Neuronal stem cell (in vitro differentiated cells): ENCODE measurements around the gene ARHGAP25.
A peak's percentile ranks its signal among the peaks of the same experiment; 100 is the strongest.

Source experiments
- DNase-seq: peaks from one replicate; pipeline ENCODE4 v3.0.0-alpha.2; 2013; ENCODE audit warnings: low spot score
- H2AFZ ChIP-seq: one replicate; pipeline ENCODE4 v1.6.1; 2013; ENCODE audit warnings: mild to moderate bottlenecking, low read length, inconsistent platforms
- H2AK5ac ChIP-seq: 2 replicates; pipeline ENCODE4 v1.6.1; 2013; ENCODE audit warnings: low read depth, mild to moderate bottlenecking, inconsistent platforms, low read length, moderate library complexity, mixed read lengths
- H2BK120ac ChIP-seq: 2 replicates; pipeline ENCODE4 v1.6.1; 2013; ENCODE audit warnings: low read depth, mild to moderate bottlenecking, inconsistent platforms, low read length, moderate library complexity, mixed read lengths
- H2BK12ac ChIP-seq: one replicate; pipeline ENCODE4 v1.6.1; 2013; ENCODE audit warnings: low read length, inconsistent platforms
- H2BK15ac ChIP-seq: 2 replicates; pipeline ENCODE4 v1.6.1; 2013; ENCODE audit warnings: mild to moderate bottlenecking, low read length, inconsistent platforms, mixed read lengths
- H2BK5ac ChIP-seq: one replicate; pipeline ENCODE4 v1.6.1; 2013; ENCODE audit warnings: inconsistent platforms, mild to moderate bottlenecking, low read length, moderate library complexity
- H3K14ac ChIP-seq: one replicate; pipeline ENCODE4 v1.6.1; 2013; ENCODE audit warnings: low read length, inconsistent platforms
- H3K18ac ChIP-seq: 2 replicates; pipeline ENCODE4 v1.6.1; 2013; ENCODE audit warnings: low read length, inconsistent platforms
- H3K23ac ChIP-seq: 2 replicates; pipeline ENCODE4 v1.6.1; 2013; ENCODE audit warnings: low read depth, mild to moderate bottlenecking, mixed read lengths, low read length, inconsistent platforms; ENCODE audit not compliant: poor library complexity
- H3K27ac ChIP-seq: replicated peaks from 3 replicates; pipeline ENCODE4 v1.5.1; 2013; ENCODE audit warnings: low read length, inconsistent platforms
- H3K27me3 ChIP-seq, 3 experiments: 2 replicates each; pipeline ENCODE4 v1.6.1; 2013; ENCODE audit warnings: low read length in 3 of 3, mild to moderate bottlenecking in 2 of 3, inconsistent platforms in 1 of 3, low read depth in 1 of 3, mixed read lengths in 1 of 3, moderate library complexity in 1 of 3; ENCODE audit not compliant: control insufficient read depth in 3 of 3, insufficient read depth in 3 of 3
- H3K36me3 ChIP-seq, 2 donors: replicated peaks in 1 of 2; 2 replicates each; pipeline ENCODE4 v1.6.1; 2013; ENCODE audit warnings: low read length in 2 of 2; ENCODE audit not compliant: control insufficient read depth in 2 of 2, insufficient read depth in 2 of 2
- H3K4ac ChIP-seq: 2 replicates; pipeline ENCODE4 v1.6.1; 2013; ENCODE audit warnings: inconsistent platforms, mild to moderate bottlenecking, low read length, moderate library complexity
- H3K4me1 ChIP-seq, 2 donors: 1 replicate in 1 of 2; 2 replicates in 1 of 2; pipeline ENCODE4 v1.6.1; 2013; ENCODE audit warnings: low read length in 2 of 2, low read depth in 1 of 2; ENCODE audit not compliant: control insufficient read depth in 2 of 2, insufficient read depth in 1 of 2
- H3K4me2 ChIP-seq: one replicate; pipeline ENCODE4 v1.6.1; 2013; ENCODE audit warnings: mild to moderate bottlenecking, low read length, inconsistent platforms; ENCODE audit not compliant: insufficient read depth, poor library complexity, severe bottlenecking
- H3K4me3 ChIP-seq, 2 donors: 2 replicates each; pipeline ENCODE4 v1.5.1; 2013; ENCODE audit warnings: low read length in 2 of 2, mild to moderate bottlenecking in 2 of 2, inconsistent platforms in 1 of 2, moderate library complexity in 1 of 2
- H3K79me1 ChIP-seq: one replicate; pipeline ENCODE4 v1.6.1; 2013; ENCODE audit warnings: low read depth, mild to moderate bottlenecking, inconsistent platforms, low read length, moderate library complexity
- H3K9ac ChIP-seq: one replicate; pipeline ENCODE4 v1.6.1; 2013; ENCODE audit warnings: mild to moderate bottlenecking, low read depth, low read length, inconsistent platforms; ENCODE audit not compliant: poor library complexity
- H3K9me3 ChIP-seq, 2 donors: replicated peaks in 1 of 2; 2 replicates each; pipeline versions ENCODE3 to v1.6.1; 2013; ENCODE audit warnings: low read length in 2 of 2, mild to moderate bottlenecking in 2 of 2, inconsistent platforms in 1 of 2, low read depth in 1 of 2, mixed read lengths in 1 of 2, moderate library complexity in 1 of 2; ENCODE audit not compliant: control insufficient read depth in 2 of 2, insufficient read depth in 1 of 2
- H4K8ac ChIP-seq: one replicate; pipeline ENCODE4 v1.6.1; 2013; ENCODE audit warnings: low read depth, mild to moderate bottlenecking, inconsistent platforms, low read length, moderate library complexity
- H4K91ac ChIP-seq: one replicate; pipeline ENCODE4 v1.6.1; 2013; ENCODE audit warnings: low read length, low read depth, mild to moderate bottlenecking, inconsistent platforms; ENCODE audit not compliant: poor library complexity
- WGBS, 2 donors: extraction: QIAGEN DNeasy Blood & Tissue Kit; methylation state at CpG; one replicate each; pipeline ENCODE4 v1.1.7; 2013; ENCODE audit warnings: missing lambda C conversion rate in 2 of 2, mixed read lengths in 1 of 2; ENCODE audit not compliant: insufficient read length in 2 of 2, insufficient replicate concordance in 1 of 2; ENCODE audit errors: extremely low coverage in 2 of 2; 5-methylcytosine and 5-hydroxymethylcytosine counted together

ARHGAP25 gene

GRCh38 chr2:68755071-68755470 lies 20.5 kb downstream of the ARHGAP25 start:
- H3K36me3 ChIP-seq, result no peaks in the 10 kb centered on the region
- no peak overlapping the region for H3K14ac ChIP-seq
- no peak overlapping the region for H3K23ac ChIP-seq
- H3K4ac ChIP-seq, result no peak overlapping the region
- H2BK5ac ChIP-seq, result no peak overlapping the region
- no peak overlapping the region for H3K18ac ChIP-seq
- no peak overlapping the region for H3K27ac ChIP-seq
- H2AK5ac ChIP-seq, result no peak overlapping the region
- H4K8ac ChIP-seq, result no peak overlapping the region
- H2BK120ac ChIP-seq, result no peak overlapping the region
- no peak overlapping the region for H3K4me3 ChIP-seq
- H3K27me3 ChIP-seq, result no peaks in the 10 kb centered on the region
- no peak overlapping the region for H3K4me2 ChIP-seq
- no peak overlapping the region for H2BK15ac ChIP-seq
- no peak overlapping the region for H2AFZ ChIP-seq
- H3K4me1 ChIP-seq, result peaks cover 0 to 4% of the 10 kb centered on the region in 2 donors
- no peaks in the 10 kb centered on the region for H3K79me1 ChIP-seq
- no peaks in the 10 kb centered on the region for H3K9me3 ChIP-seq
- no peak overlapping the region for H3K9ac ChIP-seq
- H4K91ac ChIP-seq, result no peak overlapping the region
- no peak overlapping the region for H2BK12ac ChIP-seq
- DNase-seq, result no peak

- Histone ChIP-seq H3K14ac (no peak overlapping the region), H3K27ac (no peak overlapping the region), H2BK5ac (no peak overlapping the region), H3K9ac (no peak overlapping the region), H3K9me3 (no peaks in the 10 kb centered on the region), H2BK120ac (no peak overlapping the region), H3K23ac (no peak overlapping the region), H4K8ac (no peak overlapping the region), H3K4me1 (peaks cover 0 to 4% of the 10 kb centered on the region in 2 donors), H2BK12ac (no peak overlapping the region), H3K4me2 (no peak overlapping the region), H2AK5ac (no peak overlapping the region), H3K79me1 (no peaks in the 10 kb centered on the region), H3K4ac (no peak overlapping the region), H3K4me3 (no peak overlapping the region), H2AFZ (peak overlapping the region; percentile 51), H4K91ac (no peak overlapping the region), H3K18ac (no peak overlapping the region), H3K36me3 (no peaks in the 10 kb centered on the region), H3K27me3 (no peaks in the 10 kb centered on the region), H2BK15ac (no peak overlapping the region)
- WGBS, 2 donors, result no CpG with 5 or more reads among the region's 2 CpGs
- no peak for DNase-seq
Observed at GRCh38 chr2:68756178-68756577, 21.6 kb downstream of the ARHGAP25 start.

GRCh38 chr2:68757081-68757480 lies 22.5 kb downstream of the ARHGAP25 start:
- no peak overlapping the region for H2BK12ac ChIP-seq
- DNase-seq, result no peak
- no peak overlapping the region for H4K8ac ChIP-seq
- H2BK5ac ChIP-seq, result no peak overlapping the region
- no peak overlapping the region for H2BK120ac ChIP-seq
- H2BK15ac ChIP-seq, result no peak overlapping the region
- H3K27me3 ChIP-seq, result no peaks in the 10 kb centered on the region
- no peak overlapping the region for H3K9ac ChIP-seq
- H3K18ac ChIP-seq, result no peak overlapping the region
- no peak overlapping the region for H2AFZ ChIP-seq
- no peak overlapping the region for H3K4ac ChIP-seq
- H3K27ac ChIP-seq, result no peak overlapping the region
- H3K23ac ChIP-seq, result no peak overlapping the region
- no peaks in the 10 kb centered on the region for H3K79me1 ChIP-seq
- H2AK5ac ChIP-seq, result no peak overlapping the region
- no peaks in the 10 kb centered on the region for H3K36me3 ChIP-seq
- H3K9me3 ChIP-seq, result no peaks in the 10 kb centered on the region
- H3K4me1 ChIP-seq, result peaks cover 0 to 4% of the 10 kb centered on the region in 2 donors
- no peak overlapping the region for H4K91ac ChIP-seq
- H3K4me2 ChIP-seq, result no peak overlapping the region
- no peak overlapping the region for H3K4me3 ChIP-seq
- WGBS, 2 donors, result no CpG with 5 or more reads among the region's 2 CpGs
- no peak overlapping the region for H3K14ac ChIP-seq

- Histone ChIP-seq H2BK120ac (no peak overlapping the region), H3K4me1 (no peaks in the 10 kb centered on the region), H2BK15ac (no peak overlapping the region), H3K4me2 (no peak overlapping the region), H3K79me1 (no peaks in the 10 kb centered on the region), H3K27ac (no peak overlapping the region), H3K4ac (no peak overlapping the region), H4K91ac (no peak overlapping the region), H2BK5ac (no peak overlapping the region), H3K4me3 (no peak overlapping the region), H2AK5ac (no peak overlapping the region), H2BK12ac (no peak overlapping the region), H4K8ac (no peak overlapping the region), H3K18ac (no peak overlapping the region), H2AFZ (no peak overlapping the region), H3K9ac (no peak overlapping the region), H3K14ac (no peak overlapping the region), H3K9me3 (no peaks in the 10 kb centered on the region), H3K27me3 (no peaks in the 10 kb centered on the region), H3K36me3 (no peaks in the 10 kb centered on the region), H3K23ac (no peak overlapping the region)
- no peak for DNase-seq
- WGBS, 2 donors, result no CpG with 5 or more reads among the region's 2 CpGs
Observed at GRCh38 chr2:68762100-68762499, 27.5 kb downstream of the ARHGAP25 start.
